Measurements from ENCODE around the gene DSCAM.

DNA sequence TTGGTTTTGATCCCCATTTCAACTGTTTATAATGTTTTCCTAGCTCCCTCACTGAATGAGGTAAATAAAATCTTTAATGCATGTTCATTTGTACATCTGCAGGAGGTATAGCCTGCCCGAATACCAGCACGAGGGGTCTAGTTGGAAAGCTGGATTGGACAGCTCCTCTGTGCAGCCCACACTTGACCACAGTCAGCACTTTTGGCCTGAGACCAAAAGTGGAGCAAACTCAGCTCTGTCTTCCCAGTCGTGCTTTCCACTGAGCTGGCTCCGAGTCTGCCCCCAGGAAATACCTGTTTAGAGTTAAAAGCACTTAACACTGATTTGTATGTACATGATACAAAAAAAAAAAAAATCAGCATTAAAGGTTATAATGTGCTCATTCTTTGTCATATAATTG lies 224.4 kb downstream of the DSCAM start:
- TF ChIP-seq, protein P1, sequence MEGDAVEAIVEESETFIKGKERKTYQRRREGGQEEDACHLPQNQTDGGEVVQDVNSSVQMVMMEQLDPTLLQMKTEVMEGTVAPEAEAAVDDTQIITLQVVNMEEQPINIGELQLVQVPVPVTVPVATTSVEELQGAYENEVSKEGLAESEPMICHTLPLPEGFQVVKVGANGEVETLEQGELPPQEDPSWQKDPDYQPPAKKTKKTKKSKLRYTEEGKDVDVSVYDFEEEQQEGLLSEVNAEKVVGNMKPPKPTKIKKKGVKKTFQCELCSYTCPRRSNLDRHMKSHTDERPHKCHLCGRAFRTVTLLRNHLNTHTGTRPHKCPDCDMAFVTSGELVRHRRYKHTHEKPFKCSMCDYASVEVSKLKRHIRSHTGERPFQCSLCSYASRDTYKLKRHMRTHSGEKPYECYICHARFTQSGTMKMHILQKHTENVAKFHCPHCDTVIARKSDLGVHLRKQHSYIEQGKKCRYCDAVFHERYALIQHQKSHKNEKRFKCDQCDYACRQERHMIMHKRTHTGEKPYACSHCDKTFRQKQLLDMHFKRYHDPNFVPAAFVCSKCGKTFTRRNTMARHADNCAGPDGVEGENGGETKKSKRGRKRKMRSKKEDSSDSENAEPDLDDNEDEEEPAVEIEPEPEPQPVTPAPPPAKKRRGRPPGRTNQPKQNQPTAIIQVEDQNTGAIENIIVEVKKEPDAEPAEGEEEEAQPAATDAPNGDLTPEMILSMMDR (IDR thresholded peaks at IDR 0.05): no peak
- TF ChIP-seq POLR2A (IDR thresholded peaks at IDR 0.05): no peak
